ENCODE results near the gene ME3.

GRCh38 chr11:86443415-86443814 lies 229.0 kb downstream of the ME3 start:
- no peak for TF ChIP-seq CTCF (IDR thresholded peaks at IDR 0.05; ENCODE audit: insufficient read depth, low read length)
- no peak for TF ChIP-seq SPI1 (IDR thresholded peaks at IDR 0.05; ENCODE audit: borderline replicate concordance, low read depth)
- no peak for TF ChIP-seq POLR2AphosphoS5 (IDR thresholded peaks at IDR 0.05; ENCODE audit: low read depth)

Measured in HL-60 (cell line).